ENCODE data around the gene ARL5A.

ARL5A gene

GRCh38 chr2:151765760-151766410, 62.3 kb downstream of the ARL5A start:
- DNase-seq: no peak

- no peak for DNase-seq
These were observed 65.5 kb downstream of the ARL5A start for GRCh38 chr2:151762694-151763093.

DNA sequence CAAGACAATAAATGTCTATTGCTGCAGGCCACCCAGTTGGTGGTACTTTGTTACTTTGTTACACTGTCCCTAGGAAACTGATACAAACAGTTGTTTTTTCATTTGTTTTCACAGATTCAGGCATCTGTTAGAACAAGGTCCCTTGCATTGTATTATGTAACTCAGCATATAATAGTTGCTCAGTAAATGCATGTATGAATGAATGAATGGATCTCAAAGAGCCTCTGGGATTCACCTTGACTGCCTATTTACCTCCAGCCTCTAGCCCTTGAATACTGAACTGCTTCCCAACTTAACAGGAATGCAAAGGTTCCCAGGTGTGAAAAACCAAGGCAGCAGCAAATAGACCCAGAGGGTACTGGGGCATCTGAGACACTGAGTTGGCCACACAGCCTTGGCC, 66.5 kb downstream of the ARL5A start:
- no peak for DNase-seq

- DNase-seq: no peak
These were observed 67.0 kb downstream of the ARL5A start for GRCh38 chr2:151761193-151761592.

GRCh38 chr2:151760139-151760650, 68.0 kb downstream of the ARL5A start:
- DNase-seq: no peak

- DNase-seq: no peak
These were observed 69.5 kb downstream of the ARL5A start for GRCh38 chr2:151758744-151759143.

GRCh38 chr2:151757861-151758260, 70.4 kb downstream of the ARL5A start:
- DNase-seq: no peak

DNA sequence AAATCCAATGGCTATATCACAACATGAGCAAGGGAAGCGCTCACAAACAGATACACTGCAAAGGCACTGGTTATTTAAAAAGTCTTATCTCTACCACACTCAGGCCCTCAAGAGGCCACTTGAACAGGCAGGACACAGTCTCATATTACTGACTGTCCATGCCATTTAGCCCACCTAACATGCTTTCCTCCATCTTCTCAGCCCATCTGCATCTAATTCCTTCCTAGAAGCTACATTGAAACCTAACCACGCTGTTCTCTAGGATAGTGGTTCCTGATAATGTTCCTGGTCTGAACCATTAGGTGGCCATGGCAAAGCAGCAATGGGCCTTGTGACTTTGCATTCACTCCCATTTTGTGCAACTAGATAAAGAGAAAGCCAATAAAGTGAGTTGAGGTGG, 71.4 kb downstream of the ARL5A start:
- DNase-seq: no peak

- DNase-seq: no peak
These were observed 73.8 kb downstream of the ARL5A start for GRCh38 chr2:151754253-151754897.

DNA sequence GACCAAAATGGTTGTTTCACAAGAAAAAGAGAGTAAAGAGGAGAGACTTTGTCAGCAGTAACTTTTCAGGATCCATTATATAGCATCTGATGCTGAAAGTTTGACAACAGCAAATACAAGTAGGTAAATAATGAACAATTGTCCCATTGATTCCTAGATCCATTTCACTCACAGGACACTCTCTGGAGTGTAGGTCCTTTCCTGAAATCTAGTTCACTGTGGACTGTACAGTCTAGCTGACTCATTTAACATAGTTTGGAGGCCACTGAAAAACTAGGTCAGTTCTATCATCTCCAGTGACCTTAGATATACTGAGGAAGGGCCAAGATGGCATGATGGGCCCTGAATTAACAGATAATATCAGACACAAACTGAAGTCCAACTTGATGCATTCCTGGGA, 74.7 kb downstream of the ARL5A start:
- DNase-seq: no peak
